NAMALWA (cell line): ENCODE results near the gene LDLRAD4.

Source experiments
- DNase-seq: peaks from one replicate; pipeline ENCODE4 v3.0.0-alpha.2; 2015; ENCODE audit warnings: low spot score

Gene LDLRAD4

GRCh38 chr18:13537022-13537780 is 318.6 kb downstream of the LDLRAD4 start:
- no peak for DNase-seq

DNA sequence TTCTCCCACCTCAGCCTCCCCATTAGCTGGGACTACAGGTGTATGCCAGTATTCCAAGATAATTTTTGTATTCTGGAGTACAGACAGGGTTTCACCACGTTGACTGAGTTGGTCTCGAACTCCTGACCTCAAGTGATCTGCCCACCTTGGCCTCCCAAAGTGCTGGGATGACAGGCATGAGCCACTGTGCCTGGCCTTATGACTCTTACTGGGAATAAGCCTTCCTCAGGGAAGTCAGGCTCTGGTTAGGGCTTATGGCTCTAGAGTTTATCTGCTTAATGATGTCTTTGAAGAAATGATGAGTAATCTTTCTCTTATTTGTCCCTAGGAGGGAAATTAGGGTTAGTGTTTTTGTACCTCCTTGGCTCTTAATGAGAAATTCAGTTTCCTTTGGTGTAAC is 320.1 kb downstream of the LDLRAD4 start:
- no peak for DNase-seq

DNA sequence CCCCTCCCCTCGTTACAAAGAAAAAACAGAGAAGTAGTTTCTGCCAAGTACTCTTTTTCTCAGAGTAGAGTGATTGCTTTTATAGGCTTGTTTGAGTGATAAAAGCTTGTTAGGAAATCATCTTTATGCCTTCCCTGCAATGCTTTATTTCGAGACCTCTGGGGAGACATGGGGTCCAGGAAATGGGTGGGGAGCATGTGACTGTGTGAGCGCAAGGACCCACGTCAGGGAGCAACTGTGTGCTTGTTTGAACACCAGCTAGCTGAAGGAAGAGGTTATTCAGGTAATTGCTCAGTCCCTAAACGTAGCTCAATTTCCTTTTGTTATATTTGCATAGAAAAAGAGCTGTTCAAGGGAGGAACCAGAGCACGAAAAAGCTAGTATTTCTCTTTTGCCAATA is 320.5 kb downstream of the LDLRAD4 start:
- DNase-seq, result no peak

GRCh38 chr18:13539843-13540476 is 321.4 kb downstream of the LDLRAD4 start:
- no peak for DNase-seq

GRCh38 chr18:13540477-13541182 is 322.1 kb downstream of the LDLRAD4 start:
- DNase-seq, result no peak

- DNase-seq, result no peak
Measured at GRCh38 chr18:13541621-13542519, 323.3 kb downstream of the LDLRAD4 start.

DNA sequence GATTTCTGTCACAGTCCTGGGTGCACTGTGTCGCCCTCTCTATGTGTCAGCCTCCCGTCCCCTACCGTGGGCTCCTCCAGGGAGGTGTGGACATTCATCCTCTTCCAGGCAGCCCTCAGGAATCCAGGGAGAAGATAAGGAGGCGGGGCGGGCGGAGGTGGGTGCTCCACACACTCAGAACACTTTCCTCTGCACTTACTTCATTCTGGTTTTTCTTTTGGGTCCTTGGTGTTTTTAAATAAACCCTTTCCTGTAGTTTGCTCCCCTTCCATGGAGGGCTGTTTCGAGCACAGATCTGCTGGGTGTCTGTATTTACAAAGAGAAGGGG is 323.9 kb downstream of the LDLRAD4 start:
- DNase-seq, result no peak

DNA sequence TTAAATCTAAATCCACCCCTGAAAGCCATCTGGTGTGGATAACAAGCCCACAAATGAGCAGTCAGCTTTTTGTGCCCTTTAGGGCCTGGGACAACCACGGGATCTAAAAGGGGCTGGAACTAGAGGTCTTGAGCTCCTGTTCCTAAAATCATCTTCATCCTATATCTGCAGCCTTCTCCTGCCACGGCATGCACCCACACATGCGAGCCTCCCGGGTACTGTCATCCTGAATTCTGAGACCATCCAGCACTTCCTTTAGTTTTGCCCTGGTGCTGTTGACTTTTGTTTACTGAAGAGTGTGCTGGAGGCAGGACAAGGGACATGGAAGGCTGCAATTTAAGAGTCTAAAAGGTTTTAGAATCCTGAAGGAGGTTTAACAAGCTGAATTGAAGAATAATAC is 324.6 kb downstream of the LDLRAD4 start:
- DNase-seq, result no peak

DNA sequence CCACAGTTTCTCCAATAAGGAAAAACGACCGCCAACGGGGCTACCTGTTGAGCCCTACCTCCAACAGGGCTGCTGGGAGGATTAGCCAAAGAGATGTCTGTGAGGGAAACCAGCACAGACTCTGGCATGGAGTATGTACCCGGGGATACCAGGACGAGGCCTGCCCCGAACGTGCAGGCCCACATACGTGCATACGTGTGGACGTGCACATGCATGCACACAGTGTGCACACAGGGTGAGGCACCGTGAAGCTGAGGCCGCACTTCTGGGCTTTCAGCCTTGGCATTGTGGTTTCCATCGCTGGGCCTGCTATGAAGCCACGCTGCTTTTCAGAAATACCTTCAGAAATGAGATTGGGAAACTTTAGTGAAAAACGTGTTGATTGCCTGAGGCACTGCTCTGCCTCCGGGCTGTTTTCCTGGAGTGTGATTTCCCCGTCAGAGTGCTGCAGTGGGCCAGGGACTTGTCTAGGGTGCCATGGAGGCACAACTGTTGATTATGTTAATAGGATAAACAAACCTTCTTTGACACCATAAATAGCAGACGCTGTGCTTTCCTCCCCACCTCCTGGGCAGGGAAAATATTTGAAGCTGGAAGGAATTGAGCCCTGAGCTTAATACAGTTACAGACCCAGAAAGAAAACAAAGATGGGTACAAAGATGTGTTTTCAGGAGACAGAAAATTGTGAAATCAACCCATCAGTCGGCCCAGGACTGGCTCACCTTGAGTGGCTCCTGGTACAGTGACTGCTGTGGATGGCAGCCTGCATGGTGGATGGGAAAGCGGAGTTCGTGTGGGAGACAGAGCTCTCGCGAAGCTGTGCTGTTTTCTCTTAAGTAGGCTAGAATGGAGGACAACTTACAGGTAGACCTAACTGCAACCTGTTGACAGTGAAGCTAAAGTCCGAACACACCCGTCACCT is 325.5 kb downstream of the LDLRAD4 start:
- no peak for DNase-seq

DNA sequence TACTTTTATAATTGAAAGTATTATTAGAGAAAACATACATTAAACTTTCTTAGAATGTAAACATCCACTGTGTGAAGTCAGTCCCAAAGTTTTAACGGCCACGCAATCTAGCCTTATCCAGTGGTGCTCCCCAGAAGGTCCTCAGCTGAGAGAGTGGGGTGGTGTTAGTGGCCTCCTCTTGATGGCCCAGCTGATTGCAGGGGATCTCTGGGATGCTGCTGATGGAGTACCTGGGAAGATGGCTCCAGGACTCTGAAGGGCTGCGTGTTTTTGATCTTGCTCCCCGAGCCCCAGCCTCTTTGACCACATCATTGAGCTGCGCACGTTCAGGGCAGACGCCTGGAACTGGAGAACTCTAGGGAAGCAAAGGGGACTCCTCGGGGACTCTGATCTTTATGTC is 326.4 kb downstream of the LDLRAD4 start:
- no peak for DNase-seq

GRCh38 chr18:13545514-13545913 is 327.0 kb downstream of the LDLRAD4 start:
- no peak for DNase-seq

- no peak for DNase-seq
Measured at GRCh38 chr18:13545955-13546354, 327.4 kb downstream of the LDLRAD4 start.

GRCh38 chr18:13546638-13547037 is 328.1 kb downstream of the LDLRAD4 start:
- DNase-seq, result no peak

DNA sequence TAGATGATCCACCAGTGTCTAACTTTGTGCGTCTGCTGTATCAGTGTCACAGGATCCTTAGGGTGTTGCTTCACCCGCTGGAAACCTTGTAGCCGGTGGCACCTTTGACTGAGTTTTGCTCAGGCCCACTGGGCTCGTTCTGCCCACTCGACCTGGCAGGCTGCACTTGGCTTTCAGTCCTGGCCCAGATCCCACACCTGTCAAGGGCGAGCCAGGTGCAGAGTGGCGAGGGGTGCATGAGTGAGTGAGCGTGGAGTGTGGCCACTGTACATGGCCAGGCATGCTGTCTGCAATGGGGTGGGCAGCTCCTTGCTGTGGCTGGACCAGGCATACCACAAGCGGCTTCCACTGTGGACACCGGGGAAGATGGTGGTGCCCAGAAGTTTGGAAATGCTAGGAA is 328.8 kb downstream of the LDLRAD4 start:
- DNase-seq, result no peak

DNA sequence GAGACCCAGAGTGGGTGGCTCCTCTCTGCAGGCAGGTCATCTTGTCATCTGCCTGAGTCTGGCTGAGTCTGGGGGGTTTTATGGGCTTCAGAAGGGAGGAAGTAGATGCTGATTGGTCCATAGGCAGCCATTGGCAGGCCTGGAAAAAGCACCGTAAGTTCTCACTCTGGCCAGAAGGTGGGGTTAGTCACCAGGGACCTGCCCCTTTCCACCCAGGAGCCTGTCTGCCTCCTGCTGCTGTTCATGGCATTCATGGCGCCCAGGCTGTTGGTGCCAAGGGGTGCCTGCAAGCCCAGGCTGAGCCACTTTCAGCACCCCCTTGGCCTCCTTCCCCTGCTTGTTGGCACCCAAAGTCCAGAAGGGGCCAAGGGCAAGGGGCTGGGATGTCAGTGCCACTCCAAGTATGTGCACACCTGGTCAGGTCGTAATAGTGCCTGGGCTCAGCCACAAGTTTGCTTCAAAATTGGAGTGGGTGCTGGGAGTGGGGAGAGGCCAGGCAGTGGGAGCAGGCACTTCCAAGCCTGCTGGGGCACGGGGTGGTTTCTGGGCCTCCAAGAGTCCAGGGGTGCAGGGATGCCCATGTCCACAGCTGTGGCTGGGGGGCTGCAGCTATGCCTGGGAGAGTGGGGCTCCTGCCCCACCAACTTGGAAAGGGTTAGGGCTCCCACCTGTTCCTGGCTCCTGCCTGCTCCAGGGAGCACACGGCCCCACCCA is 329.7 kb downstream of the LDLRAD4 start:
- DNase-seq, result no peak

DNA sequence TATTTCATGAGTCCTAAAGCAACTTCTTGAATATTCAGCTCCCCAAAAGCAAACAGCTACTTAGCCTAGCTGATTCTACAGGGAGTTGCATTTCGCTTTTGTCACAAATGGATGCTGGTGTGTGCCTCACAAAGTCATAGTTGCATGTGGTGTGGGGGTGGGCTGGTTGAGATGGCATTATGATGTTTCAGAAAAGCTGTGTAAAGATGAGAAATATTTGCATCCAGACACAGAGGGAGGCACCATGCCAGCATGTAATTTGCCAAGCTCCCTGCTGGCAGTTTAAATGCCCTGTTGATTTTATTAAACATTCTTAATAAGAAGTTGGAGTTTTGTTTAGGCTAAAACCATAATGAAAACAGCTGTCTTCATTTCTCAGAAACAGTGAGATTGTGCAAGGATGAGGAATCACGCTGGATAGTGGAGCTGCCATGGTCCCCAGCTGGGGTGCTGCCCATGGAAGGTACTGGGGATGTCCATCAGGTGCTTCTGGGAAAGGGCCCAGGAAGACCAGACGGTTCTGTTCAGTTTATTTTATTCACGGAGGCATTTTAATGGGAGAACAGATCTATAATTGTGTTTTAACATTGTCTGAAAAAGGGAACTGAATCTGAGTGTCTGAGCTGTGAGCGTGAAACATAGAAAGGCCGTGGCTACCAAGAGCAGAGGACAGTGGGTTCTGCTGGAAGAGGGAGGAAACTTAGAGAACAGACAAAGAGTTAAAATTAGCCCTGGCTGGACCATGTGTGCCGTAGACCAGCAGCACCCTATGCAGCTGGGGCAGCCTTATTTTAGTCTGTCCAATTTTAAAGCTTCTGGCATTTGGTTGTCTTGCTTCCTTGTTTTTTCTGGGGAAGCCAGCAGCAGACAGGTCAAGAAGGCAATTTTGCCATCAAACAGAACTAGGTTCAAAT is 330.7 kb downstream of the LDLRAD4 start:
- peak; percentile 28 for DNase-seq

DNA sequence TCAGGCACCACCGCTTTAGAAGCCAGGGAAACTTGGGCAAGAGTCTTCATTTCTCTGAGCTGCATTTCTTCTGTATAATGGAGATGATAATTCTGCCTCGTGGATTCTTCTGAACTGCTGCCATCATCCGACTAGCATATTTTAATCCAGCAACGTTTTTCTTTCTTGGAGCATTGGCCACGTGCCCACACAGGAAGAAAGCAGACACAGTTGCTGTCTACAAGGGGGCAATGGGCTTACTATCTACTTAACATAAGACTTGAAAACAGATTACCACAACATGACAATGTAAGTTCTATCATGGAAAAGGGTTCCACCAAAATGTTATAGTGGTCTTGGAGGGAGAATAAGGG is 331.3 kb downstream of the LDLRAD4 start:
- DNase-seq, result no peak

- no peak for DNase-seq
Measured at GRCh38 chr18:13550418-13551304, 332.1 kb downstream of the LDLRAD4 start.

DNA sequence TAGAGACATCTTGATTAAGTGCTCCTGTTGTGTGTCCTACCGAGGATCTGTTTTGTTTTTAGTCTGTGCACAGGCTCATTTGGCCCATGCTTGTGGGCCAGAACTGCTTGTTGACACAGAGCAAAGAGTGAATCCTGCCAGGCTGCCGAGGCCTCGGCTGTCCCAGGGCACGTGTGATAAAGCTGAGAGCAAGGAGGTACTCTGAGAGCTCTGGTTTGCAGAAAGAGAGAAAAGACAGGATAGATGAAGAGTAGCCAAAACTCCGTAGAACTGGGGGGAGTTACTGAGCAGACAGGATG is 332.7 kb downstream of the LDLRAD4 start:
- no peak for DNase-seq
